GM06990 (cell line): ENCODE measurements around the gene SEMA4C.

Experiments
- DNase-seq: peaks from one replicate; pipeline ENCODE4 v3.0.0-alpha.2; 2011; ENCODE audit not compliant: insufficient read length; ENCODE audit errors: extremely low read depth
- H3K27me3 ChIP-seq: replicated peaks from 2 replicates; pipeline ENCODE4 v1.6.0; 2011; ENCODE audit warnings: low read length; ENCODE audit not compliant: control insufficient read depth, insufficient read depth
- H3K36me3 ChIP-seq: 2 replicates; pipeline ENCODE4 v1.5.1; 2011; ENCODE audit warnings: low read length; ENCODE audit not compliant: control insufficient read depth, insufficient read depth
- H3K4me3 ChIP-seq: replicated peaks from 2 replicates; pipeline ENCODE4 v1.5.1; 2011; ENCODE audit warnings: low read depth, mild to moderate bottlenecking, control low read depth, low read length
- TF ChIP-seq, protein P1 (sequence below): IDR thresholded peaks from 2 replicates; pipeline ENCODE4 v1.5.1; 2011; ENCODE audit warnings: low read length, control low read depth, mild to moderate bottlenecking, inconsistent platforms; ENCODE audit not compliant: insufficient read depth, poor library complexity, severe bottlenecking

The SEMA4C gene, protein sequence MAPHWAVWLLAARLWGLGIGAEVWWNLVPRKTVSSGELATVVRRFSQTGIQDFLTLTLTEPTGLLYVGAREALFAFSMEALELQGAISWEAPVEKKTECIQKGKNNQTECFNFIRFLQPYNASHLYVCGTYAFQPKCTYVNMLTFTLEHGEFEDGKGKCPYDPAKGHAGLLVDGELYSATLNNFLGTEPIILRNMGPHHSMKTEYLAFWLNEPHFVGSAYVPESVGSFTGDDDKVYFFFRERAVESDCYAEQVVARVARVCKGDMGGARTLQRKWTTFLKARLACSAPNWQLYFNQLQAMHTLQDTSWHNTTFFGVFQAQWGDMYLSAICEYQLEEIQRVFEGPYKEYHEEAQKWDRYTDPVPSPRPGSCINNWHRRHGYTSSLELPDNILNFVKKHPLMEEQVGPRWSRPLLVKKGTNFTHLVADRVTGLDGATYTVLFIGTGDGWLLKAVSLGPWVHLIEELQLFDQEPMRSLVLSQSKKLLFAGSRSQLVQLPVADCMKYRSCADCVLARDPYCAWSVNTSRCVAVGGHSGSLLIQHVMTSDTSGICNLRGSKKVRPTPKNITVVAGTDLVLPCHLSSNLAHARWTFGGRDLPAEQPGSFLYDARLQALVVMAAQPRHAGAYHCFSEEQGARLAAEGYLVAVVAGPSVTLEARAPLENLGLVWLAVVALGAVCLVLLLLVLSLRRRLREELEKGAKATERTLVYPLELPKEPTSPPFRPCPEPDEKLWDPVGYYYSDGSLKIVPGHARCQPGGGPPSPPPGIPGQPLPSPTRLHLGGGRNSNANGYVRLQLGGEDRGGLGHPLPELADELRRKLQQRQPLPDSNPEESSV

DNA sequence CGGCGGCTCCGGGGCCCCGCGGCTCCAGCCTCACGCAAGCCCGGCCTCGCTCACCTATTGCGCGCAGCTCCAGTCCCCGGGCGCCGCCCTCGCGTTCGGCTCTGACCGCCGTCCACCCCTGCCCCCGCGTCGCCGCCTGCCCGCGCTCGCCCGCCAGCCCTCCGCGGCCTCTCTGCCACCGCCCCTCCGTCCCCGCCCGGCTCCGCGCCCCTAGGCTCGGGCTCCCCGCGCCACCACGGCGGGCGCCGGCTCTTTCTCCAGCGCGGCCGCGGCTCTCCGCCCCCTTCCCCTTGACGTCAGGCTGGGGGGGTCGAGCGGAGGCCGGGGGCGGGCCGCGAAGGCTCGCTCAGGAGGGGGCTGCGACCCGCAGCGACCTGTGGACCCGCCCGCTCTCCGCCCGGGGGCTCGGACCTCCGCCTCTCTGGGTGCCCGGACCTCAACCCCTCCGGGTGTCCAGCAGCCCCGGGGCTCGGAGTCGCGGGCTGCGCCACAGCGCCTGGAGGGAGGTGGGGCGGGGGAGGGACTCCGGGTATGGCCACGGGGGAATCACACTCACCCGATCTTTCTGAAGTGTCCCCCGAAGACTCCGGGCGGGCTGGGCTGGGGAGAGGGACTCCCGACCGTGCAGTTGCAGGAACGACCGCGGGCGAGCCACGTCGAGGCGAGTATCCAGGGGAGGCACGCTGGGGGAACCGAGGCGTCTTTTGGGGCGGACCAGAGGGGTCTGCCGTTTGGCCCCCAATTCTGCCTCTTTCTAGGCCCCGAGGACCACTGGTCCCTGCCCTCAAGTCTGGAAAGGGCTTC, at the start of gene SEMA4C:
TSS of gene SEMA4C (minus strand) at position 259 of the 804 bp plus-strand sequence. CDS start 2,194 bp downstream, outside the sequence.
- peak; percentile 46 for DNase-seq
- H3K36me3 ChIP-seq: peaks cover 7% of the 10 kb centered on the region

GRCh38 chr2:96918754-96919550, 49.1 kb upstream of the SEMA4C start:
- TF ChIP-seq, protein P1, sequence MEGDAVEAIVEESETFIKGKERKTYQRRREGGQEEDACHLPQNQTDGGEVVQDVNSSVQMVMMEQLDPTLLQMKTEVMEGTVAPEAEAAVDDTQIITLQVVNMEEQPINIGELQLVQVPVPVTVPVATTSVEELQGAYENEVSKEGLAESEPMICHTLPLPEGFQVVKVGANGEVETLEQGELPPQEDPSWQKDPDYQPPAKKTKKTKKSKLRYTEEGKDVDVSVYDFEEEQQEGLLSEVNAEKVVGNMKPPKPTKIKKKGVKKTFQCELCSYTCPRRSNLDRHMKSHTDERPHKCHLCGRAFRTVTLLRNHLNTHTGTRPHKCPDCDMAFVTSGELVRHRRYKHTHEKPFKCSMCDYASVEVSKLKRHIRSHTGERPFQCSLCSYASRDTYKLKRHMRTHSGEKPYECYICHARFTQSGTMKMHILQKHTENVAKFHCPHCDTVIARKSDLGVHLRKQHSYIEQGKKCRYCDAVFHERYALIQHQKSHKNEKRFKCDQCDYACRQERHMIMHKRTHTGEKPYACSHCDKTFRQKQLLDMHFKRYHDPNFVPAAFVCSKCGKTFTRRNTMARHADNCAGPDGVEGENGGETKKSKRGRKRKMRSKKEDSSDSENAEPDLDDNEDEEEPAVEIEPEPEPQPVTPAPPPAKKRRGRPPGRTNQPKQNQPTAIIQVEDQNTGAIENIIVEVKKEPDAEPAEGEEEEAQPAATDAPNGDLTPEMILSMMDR: no peak
- DNase-seq: no peak
- H3K4me3 ChIP-seq: no peak overlapping the region
- H3K27me3 ChIP-seq: no peaks in the 10 kb centered on the region; the same call in 1 of the 2 replicates
- no peaks in the 10 kb centered on the region for H3K36me3 ChIP-seq

More for the DNA sequence above, at the start of gene SEMA4C:
- H3K4me3 ChIP-seq: peak within 1 kb of the TSS; percentile 63
- TF ChIP-seq, protein P1: no peak
- H3K27me3 ChIP-seq: no peaks in the 10 kb centered on the region

GRCh38 chr2:96918092-96918753, 48.3 kb upstream of the SEMA4C start:
- H3K4me3 ChIP-seq: no peak overlapping the region
- DNase-seq: no peak
- no peaks in the 10 kb centered on the region for H3K36me3 ChIP-seq
- TF ChIP-seq, protein P1: no peak
- H3K27me3 ChIP-seq: no peaks in the 10 kb centered on the region; the same call in 1 of the 2 replicates

DNA sequence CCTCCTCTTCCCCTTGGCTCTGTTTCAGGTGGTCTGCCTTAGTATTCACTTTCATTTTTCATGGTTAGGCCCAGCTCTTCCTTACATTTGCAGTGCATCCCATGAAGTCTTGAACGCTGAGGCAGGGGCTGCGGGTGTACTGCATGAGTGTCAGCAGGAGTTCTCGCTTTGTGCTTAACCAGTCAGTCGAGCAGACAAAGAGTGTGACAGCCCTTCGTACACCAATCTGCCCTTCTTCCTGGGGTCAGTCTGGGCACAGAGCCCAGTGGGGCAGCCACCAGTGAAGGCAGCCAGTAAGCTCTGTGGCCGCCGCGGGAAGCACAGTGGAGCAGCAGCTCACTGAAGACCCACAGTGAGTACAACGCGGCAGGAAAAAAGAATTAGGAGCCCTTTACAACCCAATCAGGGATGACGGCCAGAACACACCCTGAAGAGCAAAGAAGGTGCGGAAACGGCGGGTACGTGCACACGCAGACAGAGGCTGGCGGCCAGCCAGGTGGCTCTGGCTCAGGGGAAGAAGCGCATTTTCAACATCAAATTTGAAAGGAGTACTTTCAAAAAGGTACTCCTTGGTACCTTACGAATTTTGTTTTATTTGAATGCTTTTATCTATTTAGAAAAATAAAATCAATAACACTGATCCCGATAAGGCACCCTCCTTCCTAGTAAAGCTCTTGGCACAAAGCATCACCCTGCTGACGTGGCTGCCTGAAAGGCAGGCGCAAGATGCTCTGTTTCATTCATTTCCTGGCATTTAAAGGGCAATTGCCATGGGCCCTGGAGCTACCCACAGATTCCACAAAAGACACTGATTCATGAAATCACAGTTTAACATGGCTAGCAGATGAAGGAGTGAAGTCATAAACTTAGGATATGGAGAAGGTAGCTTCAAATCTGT, 47.0 kb upstream of the SEMA4C start:
- Histone ChIP-seq H3K36me3 (no peaks in the 10 kb centered on the region), H3K27me3 (no peaks in the 10 kb centered on the region; the same call in 1 of the 2 replicates), H3K4me3 (no peak overlapping the region)
- DNase-seq: no peak
- TF ChIP-seq, protein P1: no peak
